HG03196 (cell line): ENCODE measurements around the gene SAMD4A.

Source experiments
- ATAC-seq: cut with Tn5 transposase; IDR thresholded peaks from one replicate; pipeline ENCODE4 v1.9.1; 2021; ENCODE audit not compliant: unreplicated experiment

The SAMD4A gene, protein sequence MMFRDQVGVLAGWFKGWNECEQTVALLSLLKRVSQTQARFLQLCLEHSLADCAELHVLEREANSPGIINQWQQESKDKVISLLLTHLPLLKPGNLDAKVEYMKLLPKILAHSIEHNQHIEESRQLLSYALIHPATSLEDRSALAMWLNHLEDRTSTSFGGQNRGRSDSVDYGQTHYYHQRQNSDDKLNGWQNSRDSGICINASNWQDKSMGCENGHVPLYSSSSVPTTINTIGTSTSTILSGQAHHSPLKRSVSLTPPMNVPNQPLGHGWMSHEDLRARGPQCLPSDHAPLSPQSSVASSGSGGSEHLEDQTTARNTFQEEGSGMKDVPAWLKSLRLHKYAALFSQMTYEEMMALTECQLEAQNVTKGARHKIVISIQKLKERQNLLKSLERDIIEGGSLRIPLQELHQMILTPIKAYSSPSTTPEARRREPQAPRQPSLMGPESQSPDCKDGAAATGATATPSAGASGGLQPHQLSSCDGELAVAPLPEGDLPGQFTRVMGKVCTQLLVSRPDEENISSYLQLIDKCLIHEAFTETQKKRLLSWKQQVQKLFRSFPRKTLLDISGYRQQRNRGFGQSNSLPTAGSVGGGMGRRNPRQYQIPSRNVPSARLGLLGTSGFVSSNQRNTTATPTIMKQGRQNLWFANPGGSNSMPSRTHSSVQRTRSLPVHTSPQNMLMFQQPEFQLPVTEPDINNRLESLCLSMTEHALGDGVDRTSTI

DNA sequence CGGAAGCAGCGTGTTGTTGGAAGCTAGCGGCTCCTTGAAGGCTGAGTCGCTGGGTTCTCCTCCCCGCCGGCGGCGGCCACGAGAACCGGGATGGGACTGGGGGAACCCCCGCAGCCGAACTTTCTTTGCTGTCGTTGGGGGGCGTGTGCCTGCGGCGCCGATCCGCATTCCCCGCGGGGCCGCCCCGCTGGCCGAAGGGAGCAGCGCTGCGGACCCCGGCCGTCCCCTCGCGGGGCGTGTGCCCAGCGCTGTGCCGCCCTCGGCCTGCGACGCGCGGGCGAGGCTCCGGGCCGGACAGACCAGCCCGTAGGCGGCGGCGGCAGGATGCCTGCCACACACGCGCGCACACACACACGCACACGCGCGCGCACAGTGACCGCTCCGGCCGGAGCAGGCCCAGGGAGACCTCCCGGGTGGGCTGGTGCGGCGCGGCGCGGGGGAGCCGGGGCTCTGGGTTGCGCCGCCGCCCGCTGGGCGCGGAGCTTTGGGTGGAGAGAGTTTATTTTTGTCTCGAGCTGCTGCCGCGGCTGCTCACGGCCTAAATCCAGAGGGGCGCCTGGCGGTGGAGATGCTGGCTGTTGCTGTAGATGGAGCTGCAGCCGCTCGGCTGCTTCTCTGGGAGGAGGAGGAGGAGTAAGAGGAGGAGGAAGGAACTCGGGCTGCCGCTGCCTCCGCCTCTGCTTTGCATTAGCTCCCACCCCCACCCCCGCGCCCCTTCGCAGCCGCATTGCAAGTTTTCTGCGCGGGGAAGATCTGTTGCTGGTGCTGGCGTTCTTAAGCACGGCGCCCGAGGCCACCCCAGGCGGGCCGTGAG, at the start of gene SAMD4A:
Gene SAMD4A, plus strand, starts transcription at position 719 of the 814 bp plus-strand sequence. CDS start 789 bp downstream, outside the sequence.
- ATAC-seq: peak; percentile 26

DNA sequence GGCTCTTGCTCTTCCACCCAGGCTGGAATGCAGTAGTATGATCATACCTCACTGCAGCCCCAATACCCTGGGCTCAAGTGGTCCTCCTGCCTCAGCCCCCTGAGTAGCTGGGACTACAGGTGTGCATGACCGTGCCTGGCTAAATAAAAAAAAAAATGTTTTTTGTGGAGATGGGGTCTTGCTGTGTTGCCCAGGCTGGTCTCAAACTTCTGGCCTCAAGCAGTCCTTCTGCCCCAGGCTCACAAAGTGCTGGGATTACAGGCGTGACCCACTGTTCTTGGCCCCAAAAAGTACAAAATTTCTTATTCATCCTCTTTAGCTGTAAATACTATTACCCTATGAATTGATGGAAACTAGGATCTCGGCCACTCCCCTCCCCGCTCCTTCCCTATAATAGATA, 42.5 kb upstream of the SAMD4A start:
- ATAC-seq: no peak

DNA sequence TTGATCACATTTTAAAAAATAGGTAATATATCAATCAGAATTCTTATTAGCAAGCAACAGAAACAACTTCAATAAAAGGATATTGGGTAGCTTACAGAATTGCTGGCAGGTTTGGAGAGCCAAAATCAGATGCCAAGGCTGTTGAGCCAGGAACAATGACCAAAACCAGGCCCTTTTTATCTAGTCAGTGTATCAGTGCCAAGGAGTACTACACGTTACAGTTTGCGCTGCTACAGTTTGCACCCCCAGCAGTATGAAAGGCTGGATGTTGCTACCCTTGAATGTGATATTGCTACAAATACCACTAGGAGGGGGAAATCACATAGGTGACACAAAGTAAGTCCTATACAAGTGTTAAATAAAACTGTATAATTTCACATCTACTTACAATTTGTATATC, 38.0 kb upstream of the SAMD4A start:
- ATAC-seq: no peak

DNA sequence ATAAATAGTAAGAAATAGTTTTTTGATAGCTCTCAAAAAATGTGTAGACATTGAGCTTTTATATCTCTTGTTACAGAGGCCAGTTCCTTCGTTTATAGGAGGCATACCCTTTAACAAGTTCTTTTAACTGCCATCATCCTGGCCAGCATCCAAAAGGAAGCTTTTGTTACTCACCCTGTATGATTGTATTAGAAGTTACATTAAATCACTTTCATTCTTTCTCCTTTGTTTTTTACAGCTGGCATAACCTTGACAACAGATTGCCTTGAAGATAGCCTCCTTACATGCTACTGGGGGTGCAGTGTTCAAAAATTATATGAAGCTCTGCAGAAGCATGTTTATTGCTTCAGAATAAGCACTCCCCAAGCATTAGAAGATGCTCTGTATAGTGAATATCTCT, 37.1 kb upstream of the SAMD4A start:
- no peak for ATAC-seq

DNA sequence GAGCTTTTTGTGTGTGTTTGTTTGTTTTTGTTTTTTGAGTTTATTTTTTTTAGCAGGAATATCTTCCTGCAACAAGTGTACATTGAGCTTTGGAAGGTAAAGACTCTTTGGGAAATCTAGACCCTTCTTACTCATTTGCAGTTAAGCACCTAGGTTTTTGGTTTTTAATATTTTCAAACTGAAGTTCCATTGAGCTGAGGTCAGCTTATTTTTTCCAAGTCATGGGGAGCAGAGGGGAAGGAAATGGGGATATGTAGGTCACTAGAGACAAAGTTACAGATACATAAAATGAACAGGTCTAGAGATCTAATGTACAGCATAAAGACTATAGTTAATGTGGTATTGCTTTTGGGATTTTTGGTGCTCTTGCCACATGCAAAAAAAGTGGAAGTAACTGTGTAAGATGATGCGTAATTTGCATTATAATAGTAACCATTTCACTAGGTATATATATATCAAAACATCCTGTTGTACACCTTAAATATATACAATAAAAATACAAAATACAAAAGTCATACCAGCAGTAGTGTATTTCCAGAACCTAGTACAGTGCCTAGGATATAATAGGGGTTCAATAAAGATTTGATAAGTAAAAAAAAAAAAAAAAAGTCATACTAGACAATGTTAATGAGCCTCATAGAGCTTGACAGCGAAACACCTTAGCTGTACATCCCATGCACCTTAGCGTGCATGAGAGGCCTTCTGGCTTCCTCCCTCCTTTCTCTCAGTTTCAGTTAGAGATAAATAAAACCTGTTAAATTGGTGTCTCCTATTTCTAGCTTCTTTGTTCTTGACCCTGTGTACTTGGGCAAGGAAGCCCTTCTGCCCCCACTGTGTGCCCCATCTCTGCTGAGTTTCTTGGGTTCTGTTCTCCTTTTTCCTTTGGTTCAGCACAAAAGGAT, 34.6 kb upstream of the SAMD4A start:
- peak; percentile 89 for ATAC-seq

DNA sequence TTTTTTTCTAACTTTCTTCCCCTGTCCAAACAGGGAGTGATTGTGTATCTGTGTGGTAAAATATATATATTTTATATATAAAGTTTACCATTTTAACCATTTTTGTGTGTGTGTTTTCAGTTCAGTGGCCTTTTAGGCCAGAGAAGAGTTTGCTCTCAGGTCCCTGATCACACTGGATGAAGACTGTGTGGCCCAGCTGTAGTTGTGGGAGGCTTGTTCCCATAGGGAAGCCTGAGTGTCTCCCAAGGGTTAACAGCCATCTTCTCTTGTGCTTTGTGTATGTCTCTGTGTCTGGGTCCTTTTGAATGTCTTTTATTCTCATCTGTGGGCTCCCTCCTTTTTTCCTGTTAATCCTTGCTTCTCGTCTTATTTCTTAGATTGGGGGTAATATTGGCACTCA, 33.8 kb upstream of the SAMD4A start:
- ATAC-seq: no peak

DNA sequence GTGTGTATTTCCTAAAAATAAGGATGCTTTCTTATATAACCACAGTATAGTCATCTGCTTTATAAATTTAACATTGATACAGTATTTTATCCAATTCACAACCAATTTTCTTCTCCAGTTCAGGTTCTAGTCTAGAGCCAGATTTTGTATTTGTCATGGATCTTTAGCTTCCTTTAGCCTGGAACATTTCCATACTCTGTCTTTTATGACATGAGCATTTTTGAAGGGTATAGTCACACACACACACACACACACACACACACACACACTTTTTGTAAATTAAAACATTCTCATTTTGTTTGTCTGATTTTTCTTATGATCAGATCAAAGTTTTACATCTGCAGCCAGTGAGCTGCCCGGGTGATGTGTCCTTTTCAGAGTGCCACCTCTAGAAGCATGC, 31.8 kb upstream of the SAMD4A start:
- no peak for ATAC-seq

DNA sequence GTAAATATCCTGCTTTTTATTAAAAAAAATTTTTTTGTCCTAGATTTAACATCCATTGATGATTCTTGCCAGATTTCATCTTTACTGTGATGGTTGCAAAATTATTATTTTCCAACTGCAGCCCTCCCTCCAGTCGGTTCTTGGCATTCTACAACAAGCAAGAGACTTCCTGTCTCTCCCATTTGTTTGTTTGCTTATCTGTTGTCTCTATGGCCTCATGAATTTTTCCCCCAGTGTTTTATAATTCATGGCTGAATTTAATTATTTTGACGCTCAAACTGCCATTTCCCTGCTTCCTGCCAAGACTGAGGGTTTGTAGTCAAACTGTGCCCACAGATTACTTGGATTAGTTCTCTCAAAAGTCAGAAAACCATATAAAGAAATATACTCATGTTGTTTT, 31.3 kb upstream of the SAMD4A start:
- no peak for ATAC-seq

DNA sequence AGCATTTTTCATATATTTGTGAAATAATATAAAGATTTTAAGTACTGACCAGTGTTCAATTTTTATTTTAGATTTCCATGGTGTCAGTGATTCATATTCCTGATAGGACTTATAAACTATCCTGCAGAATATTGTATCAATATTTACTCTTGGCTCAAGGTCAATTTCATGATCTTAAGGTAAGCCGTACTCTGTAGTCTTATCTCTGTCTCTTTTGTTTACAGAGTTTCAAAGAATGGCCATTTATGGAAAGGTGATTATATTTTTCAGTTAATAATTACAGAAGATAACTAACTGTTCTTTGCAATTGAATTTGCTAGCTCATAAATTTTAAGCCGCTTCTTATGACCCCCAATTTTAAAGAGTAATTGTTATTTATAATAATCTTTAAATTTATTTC, 29.3 kb upstream of the SAMD4A start:
- no peak for ATAC-seq

DNA sequence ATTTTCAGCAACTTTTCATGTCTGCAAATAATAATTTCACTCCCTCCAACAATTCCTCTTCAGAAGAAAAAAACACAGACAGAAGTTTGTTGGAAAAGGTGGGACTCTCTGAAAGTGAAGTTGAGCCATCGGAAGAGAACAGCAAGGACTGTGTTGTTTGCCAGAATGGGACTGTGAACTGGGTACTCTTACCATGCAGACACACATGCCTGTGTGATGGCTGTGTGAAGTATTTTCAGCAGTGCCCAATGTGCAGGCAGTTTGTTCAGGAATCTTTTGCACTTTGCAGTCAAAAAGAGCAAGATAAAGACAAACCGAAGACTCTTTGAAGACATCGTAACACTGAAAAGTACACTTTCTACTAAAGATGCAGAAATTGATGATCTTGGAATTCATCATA, 28.9 kb upstream of the SAMD4A start:
- ATAC-seq: no peak

DNA sequence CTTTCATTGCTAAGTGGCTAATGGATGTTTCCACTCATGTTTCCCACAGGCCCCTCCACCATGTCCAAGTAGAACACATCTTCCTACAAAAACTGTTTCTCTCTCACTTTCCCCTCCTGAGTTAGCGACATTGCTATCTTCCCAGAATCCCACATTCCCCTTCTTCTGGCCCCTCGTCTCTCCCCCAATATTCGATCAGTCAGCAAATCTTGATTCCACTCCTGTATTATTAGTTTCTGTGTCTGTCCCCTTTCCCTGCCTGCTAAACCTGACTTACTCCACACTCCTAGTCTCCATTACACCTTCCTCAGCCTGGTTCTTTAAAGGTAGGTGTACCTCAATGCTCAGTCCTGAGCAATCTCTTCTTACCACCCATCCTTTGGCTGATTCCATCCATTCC, 19.3 kb upstream of the SAMD4A start:
- ATAC-seq: no peak

DNA sequence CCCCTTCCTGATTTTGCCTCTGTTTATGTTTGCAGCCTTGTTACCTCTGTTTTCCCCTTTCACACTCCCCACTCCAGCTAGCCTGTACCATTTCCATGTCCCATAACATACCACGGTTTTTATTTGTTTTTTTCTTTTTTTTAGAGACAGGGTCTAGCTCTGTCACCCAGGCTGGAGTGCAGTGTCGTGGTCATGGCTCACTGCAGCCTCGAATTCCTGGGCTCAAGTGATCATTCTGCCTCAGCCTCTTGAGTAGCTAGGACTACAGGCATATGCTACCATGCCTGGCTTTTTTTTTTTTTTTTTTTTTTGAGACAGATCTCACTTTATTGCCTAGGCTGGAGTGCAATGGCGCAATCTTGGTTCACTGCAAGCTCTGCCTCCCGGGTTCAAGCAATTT, 18.4 kb upstream of the SAMD4A start:
- ATAC-seq: no peak

DNA sequence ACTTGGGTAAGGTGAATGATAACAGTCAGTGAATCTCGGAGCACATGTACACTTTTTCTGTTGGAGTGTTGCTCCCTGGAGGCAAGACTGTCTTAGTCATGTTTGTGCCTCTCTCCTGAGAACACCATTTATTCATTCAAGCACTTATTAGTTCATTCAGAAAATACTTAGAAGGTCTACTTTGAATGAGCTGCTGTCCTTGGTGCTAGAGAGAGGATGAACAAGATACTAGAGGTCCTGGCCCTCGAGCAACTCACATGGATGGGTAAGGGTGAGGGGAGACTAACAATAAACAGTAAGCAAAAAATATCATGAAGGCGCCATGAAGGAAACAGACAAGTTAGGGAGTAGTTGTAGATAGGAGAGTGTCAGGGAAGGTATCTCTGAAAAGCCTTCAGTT, 17.1 kb upstream of the SAMD4A start:
- ATAC-seq: no peak

DNA sequence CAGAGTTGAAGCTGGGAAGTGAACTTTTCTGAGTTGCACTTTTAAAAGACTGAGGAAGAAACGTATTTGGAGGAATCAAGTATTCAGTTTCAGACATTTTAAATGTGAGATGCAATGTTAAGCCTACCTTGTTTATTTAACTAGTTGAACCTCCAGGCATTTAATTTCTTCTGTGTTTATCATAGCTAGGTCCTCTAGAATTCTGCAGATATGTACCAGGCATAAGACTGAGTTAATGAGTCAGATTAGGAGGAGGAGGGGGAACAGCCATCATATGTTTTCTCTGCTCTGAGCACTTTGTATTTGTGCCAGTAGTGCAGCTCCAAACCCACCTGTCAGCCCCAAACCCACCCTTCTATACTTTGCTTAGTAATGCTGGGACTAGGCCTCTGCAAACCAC, 16.4 kb upstream of the SAMD4A start:
- no peak for ATAC-seq

DNA sequence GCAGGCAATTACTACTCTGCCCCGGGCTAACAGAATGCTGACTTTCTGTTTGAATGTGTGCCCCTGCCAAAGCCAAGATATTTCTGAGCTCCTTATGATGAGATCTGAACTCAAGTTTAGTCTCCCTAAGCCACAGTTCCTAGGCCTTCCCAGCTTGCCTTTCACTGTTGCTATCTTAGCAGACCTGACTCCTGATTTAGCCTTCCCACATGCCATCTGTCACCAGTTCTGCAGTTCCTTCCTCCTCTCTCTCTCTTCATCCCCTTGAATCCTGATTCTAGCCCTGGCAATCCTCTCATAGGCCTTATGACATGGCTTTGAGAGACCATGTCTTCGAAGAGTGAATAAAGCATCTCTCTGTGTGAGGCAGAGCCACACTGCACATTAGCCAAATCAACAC, 12.5 kb upstream of the SAMD4A start:
- ATAC-seq: no peak

DNA sequence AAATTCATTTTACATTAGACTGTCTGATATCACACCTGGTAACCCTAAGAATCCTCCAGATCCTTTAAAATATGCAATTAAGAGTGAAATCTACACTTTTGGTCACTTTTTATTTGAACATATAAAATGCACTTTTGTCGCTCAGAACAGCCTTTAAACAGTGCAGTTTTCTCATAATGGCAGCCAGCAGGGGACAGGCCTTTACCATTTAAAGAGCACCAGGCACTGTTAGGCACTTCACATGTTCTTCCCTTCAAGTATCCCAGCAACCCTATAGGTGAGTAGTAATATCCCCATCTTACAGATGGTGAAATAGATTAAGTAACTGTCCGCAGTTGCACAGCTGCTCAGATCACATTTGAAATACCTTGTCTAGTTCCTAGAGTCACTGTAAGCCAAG, 11.3 kb upstream of the SAMD4A start:
- no peak for ATAC-seq

DNA sequence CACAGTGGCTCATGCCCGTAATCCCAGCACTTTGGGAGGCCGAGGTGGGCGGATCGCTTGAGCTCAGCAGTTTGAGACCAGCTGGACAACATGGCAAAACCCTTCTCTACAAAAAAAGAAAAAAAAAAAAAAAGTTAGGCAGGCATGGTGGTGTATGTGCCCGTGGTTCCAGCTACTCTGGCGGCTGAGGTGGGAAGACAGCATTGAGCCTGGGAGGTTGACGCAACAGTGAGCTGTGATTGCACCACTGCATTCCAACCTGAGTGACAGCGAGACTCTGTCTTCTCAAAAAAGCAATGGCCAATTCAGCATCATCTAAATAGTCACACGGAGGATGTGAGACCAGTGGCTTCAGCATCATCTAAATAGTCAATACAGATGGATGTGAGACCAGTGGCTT, 10.4 kb upstream of the SAMD4A start:
- ATAC-seq: no peak

DNA sequence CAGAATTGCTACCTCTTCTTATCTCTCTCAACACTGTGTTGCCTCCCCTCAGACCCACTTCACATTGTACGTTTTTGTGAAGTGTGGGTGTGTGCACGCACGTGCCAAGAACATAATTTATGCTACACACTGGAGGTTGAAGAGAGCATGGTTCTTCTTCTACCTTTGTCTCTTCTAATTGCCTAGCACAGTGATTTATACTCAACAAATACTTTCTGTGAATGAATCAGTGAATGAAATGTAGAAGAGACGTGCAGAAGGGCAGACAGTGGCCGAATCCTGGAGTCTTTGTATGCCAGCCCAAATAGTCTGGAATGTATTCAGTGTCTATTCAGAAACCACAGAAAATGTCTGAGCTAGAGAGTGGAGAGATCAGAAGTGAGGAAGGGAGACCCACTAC, 4.6 kb upstream of the SAMD4A start:
- ATAC-seq: no peak

DNA sequence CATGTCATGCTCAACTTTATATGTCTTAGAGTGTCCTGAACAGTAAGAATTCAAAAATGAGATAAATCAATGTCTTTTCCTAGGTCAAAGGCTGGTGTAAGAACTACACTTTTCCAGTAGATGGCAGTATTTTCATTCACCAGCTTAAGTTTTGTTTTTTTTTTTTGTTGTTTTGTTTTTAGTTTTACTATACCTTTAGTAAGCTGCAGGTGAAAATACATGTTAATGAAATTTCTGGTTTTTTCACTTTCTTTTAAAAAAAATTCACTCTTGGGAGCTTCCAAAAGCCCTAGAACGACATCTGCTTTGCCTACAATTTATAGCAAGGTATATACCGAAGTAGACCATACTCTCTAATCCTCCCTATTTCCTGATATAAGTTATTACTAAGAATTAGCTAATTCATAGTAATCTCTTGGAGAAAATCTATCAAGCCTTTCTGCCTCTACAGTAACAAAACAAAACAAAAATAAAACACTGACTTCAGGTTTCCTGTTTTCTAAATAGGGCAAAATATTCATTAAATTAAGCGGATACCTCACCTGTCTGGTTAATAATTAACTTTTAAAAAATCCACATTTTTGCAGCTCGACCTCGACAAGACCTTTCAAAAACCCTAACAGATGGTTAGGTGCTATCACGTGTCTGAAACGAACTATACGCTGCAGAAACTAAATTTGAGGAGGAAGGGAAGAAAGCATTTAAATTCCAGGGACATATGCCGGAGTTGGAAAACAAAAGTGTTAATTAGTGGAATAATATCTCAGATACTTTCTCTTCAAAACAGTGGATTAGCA, 2.7 kb upstream of the SAMD4A start:
- ATAC-seq: no peak
